Fibroblast of lung (primary cell): ENCODE results near the gene PHF21A. TPM values are rescaled to one million over a fixed set of nuclear protein-coding genes. Genes with fewer than 3 reads are reported as not detected.

Source experiments
- DNase-seq, 2 donors: peaks; one replicate each; pipeline versions ENCODE4 v3.0.0 to v3.0.0-alpha.2; 2010; ENCODE audit warnings: low read depth in 2 of 2
- H2AFZ ChIP-seq: 2 replicates; pipeline ENCODE4 v1.5.1; 2012; ENCODE audit warnings: low read length, control low read depth, inconsistent platforms
- H3K27ac ChIP-seq: 2 replicates; pipeline ENCODE4 v1.5.1; 2011; ENCODE audit warnings: low read length, control low read depth; ENCODE audit not compliant: insufficient read depth
- H3K27me3 ChIP-seq: 2 replicates; pipeline ENCODE4 v1.5.1; 2011; ENCODE audit warnings: mild to moderate bottlenecking, low read length; ENCODE audit not compliant: control insufficient read depth, insufficient read depth
- H3K36me3 ChIP-seq: 2 replicates; pipeline ENCODE4 v1.5.1; 2011; ENCODE audit warnings: low read length; ENCODE audit not compliant: control insufficient read depth, insufficient read depth
- H3K4me1 ChIP-seq: 2 replicates; pipeline ENCODE4 v1.5.1; 2011; ENCODE audit warnings: low read length; ENCODE audit not compliant: control insufficient read depth, insufficient read depth; ENCODE audit errors: extremely low read depth
- H3K4me2 ChIP-seq: 2 replicates; pipeline ENCODE4 v1.5.1; 2011; ENCODE audit warnings: low read length, control low read depth; ENCODE audit not compliant: insufficient read depth; ENCODE audit errors: extremely low read depth
- H3K4me3 ChIP-seq, 4 experiments: fragments of 200-600 bp in 1 of 4; sonication (generic) in 1 of 4; replicated peaks in 1 of 4; 2 replicates each; pipeline ENCODE4 v1.5.1; 2011 to 2016; ENCODE audit warnings: low read length in 4 of 4, low read depth in 3 of 4, mild to moderate bottlenecking in 3 of 4, control low read depth in 2 of 4, inconsistent platforms in 1 of 4, mixed read lengths in 1 of 4; ENCODE audit not compliant: insufficient read depth in 1 of 4; ENCODE audit errors: control extremely low read depth in 1 of 4
- H3K79me2 ChIP-seq: 2 replicates; pipeline ENCODE4 v1.5.1; 2012; ENCODE audit warnings: mild to moderate bottlenecking, low read length, inconsistent platforms; ENCODE audit not compliant: control insufficient read depth, insufficient read depth
- H3K9ac ChIP-seq: 2 replicates; pipeline ENCODE4 v1.5.1; 2011; ENCODE audit warnings: mild to moderate bottlenecking, low read length, control low read depth; ENCODE audit not compliant: insufficient read depth
- H3K9me3 ChIP-seq: 2 replicates; pipeline ENCODE4 v1.5.1; 2012; ENCODE audit warnings: low read depth, low read length; ENCODE audit not compliant: control insufficient read depth, insufficient read depth
- H4K20me1 ChIP-seq: 2 replicates; pipeline ENCODE4 v1.5.1; 2011; ENCODE audit warnings: low read length; ENCODE audit not compliant: control insufficient read depth, insufficient read depth; ENCODE audit errors: extremely low read depth
- CTCF ChIP-seq, 2 donors: IDR thresholded peaks in 1 of 2; conservative IDR thresholded peaks in 1 of 2; 1 replicate in 1 of 2; 2 replicates in 1 of 2; pipeline ENCODE4 v1.5.1; 2011 to 2012; ENCODE audit warnings: low read length in 2 of 2, control low read depth in 1 of 2, inconsistent platforms in 1 of 2, low read depth in 1 of 2, mild to moderate bottlenecking in 1 of 2
- EZH2 ChIP-seq: IDR thresholded peaks from 2 replicates; pipeline ENCODE4 v1.5.1; 2012; ENCODE audit warnings: low read length, control low read depth, mild to moderate bottlenecking; ENCODE audit errors: missing control alignments
- polyA plus RNA-seq, 2 donors: library from polyadenylated mRNA; depleted of rRNA in 1 of 2; stranded (reverse) in 1 of 2; unstranded in 1 of 2; fragments of >200 nt; gene quantifications; 2 replicates each; pipeline ENCODE4 v1.2.1, GENCODE V29; 2011 to 2012; ENCODE audit warnings: missing spikeins in 1 of 2
- total RNA-seq: library from RNA; depleted of rRNA; stranded (reverse); fragments of >200 nt; gene quantifications from 2 replicates; pipeline ENCODE4 v1.2.1, GENCODE V29; 2014

PHF21A gene
- total and polyA plus RNA-seq, 2 donors (not counting 1 experiment from before 2014, with no cell fraction given) = 18.5 to 21.0 TPM

- H2AFZ ChIP-seq = no peak overlapping the region
- H4K20me1 ChIP-seq = no peaks in the 10 kb centered on the region
- no peak for DNase-seq
- H3K27ac ChIP-seq = no peak overlapping the region
- no peak overlapping the region for H3K9ac ChIP-seq
- no peak overlapping the region for H3K4me3 ChIP-seq
- no peak overlapping the region for H3K4me2 ChIP-seq
- H3K36me3 ChIP-seq = no peaks in the 10 kb centered on the region
- no peaks in the 10 kb centered on the region for H3K9me3 ChIP-seq
- TF ChIP-seq CTCF (conservative IDR thresholded peaks at IDR 0.05 in 1 of 2, IDR thresholded peaks at IDR 0.05 in 1 of 2; ENCODE audit: low read depth in 1 of 2, low read length in 2 of 2) (no peak), EZH2 (no peak)
- H3K27me3 ChIP-seq = no peaks in the 10 kb centered on the region
- H3K4me1 ChIP-seq = no peaks in the 10 kb centered on the region
- no peaks in the 10 kb centered on the region for H3K79me2 ChIP-seq
These were observed 4.0 kb upstream of the PHF21A start for GRCh38 chr11:46125284-46125683.

DNA sequence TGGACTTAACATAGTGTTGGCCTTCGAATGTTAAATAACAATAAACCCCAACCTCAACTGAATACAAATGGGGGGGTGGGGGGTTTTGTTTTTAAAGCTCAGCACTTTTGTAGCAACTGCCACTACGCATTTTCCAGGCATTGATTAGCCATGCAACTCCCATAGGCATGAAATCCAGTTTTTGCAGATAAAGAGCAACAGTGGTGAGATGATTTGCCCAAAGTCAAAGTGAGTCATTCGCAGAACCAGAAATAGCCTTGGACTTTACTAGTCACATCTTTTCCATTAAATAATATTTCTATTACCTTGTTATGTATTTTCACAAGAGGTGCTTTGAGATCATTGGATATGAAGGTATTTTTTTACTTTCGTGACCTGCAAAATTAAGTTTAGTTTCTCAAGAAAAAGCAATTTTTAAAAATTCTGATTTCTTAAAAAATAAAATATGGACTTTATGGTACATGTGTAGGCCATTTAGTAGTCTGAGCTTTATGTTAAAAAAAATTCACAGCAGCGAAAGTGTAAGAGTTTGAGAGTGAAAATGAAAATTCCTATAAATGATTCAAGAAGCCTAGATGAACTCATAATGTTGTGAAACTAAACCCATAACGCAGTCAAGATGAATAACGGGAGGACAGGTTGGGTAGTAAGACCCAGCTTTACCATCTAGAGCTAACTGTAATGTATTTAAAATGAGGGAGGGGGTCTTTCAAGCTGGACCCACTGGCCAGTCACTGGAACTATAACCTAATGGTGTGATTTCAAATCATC is 1.9 kb upstream of the PHF21A start:
- H3K9me3 ChIP-seq = no peaks in the 10 kb centered on the region
- no peak overlapping the region for H3K9ac ChIP-seq
- no peaks in the 10 kb centered on the region for H4K20me1 ChIP-seq
- peak overlapping the region in 3 of 4 experiments; percentile 38 to 80 (median 57) for H3K4me3 ChIP-seq
- no peaks in the 10 kb centered on the region for H3K27me3 ChIP-seq
- TF ChIP-seq EZH2 (no peak), CTCF (conservative IDR thresholded peaks at IDR 0.05 in 1 of 2, IDR thresholded peaks at IDR 0.05 in 1 of 2; ENCODE audit: low read depth in 1 of 2, low read length in 2 of 2) (no peak)
- DNase-seq = peak; percentile 39 to 68
- peak overlapping the region; percentile 61 for H3K4me2 ChIP-seq
- no peak overlapping the region for H3K27ac ChIP-seq
- H3K36me3 ChIP-seq = no peaks in the 10 kb centered on the region
- H3K4me1 ChIP-seq = peaks cover 2% of the 10 kb centered on the region
- H3K79me2 ChIP-seq = peaks cover 14% of the 10 kb centered on the region
- no peak overlapping the region for H2AFZ ChIP-seq

- Histone ChIP-seq H3K9me3 (no peaks in the 10 kb centered on the region), H3K79me2 (peaks cover 26% of the 10 kb centered on the region), H3K27ac (peak overlapping the region; percentile 18), H3K4me3 (peak overlapping the region; percentile 38 to 80 (median 61)), H2AFZ (peak overlapping the region; percentile 45), H4K20me1 (no peaks in the 10 kb centered on the region), H3K9ac (peak overlapping the region; percentile 17), H3K36me3 (no peaks in the 10 kb centered on the region), H3K4me2 (peak overlapping the region; percentile 61), H3K4me1 (peaks cover 2% of the 10 kb centered on the region), H3K27me3 (no peaks in the 10 kb centered on the region)
- no peak for TF ChIP-seq CTCF (conservative IDR thresholded peaks at IDR 0.05 in 1 of 2, IDR thresholded peaks at IDR 0.05 in 1 of 2; ENCODE audit: low read depth in 1 of 2, low read length in 2 of 2)
- no peak for TF ChIP-seq EZH2
- DNase-seq = peak; percentile 92 to 97
These were observed 647 bp upstream of the PHF21A start for GRCh38 chr11:46121724-46122477.
